Stimulated activated naive CD8-positive, alpha-beta T cell treated with anti-CD3 and anti-CD28 coated beads, Interleukin-15, Interleukin-2, amounts not matched to agents 100 U/mL and 50 U/mL, for 24 hours (primary cell): ENCODE measurements around the gene SLC39A9.
"Not testable (repeated sequence)": the region's sequence is repeated elsewhere in the genome, so short reads cannot be mapped to it uniquely, and the experiment has no call there.

ENCODE experiments used
- ATAC-seq: fragments of 150-1000 bp; cut with Tn5 transposase; one replicate; pipeline ENCODE4 v1.10.0; 2021
- DNase-seq: peaks from one replicate; pipeline ENCODE4 v3.0.0; 2021

Gene SLC39A9

GRCh38 chr14:69478055-69478454 is 79.6 kb downstream of the SLC39A9 start:
- DNase-seq, ATAC-seq: not testable (repeated sequence)

- ATAC-seq (no peak), DNase-seq (no peak)
Measured at GRCh38 chr14:69479696-69480095, 81.2 kb downstream of the SLC39A9 start.

GRCh38 chr14:69480136-69480535 is 81.6 kb downstream of the SLC39A9 start:
- ATAC-seq (no peak), DNase-seq (no peak)

GRCh38 chr14:69481815-69482568 is 83.5 kb downstream of the SLC39A9 start:
- DNase-seq (no peak), ATAC-seq (no peak)

GRCh38 chr14:69483765-69484443 is 85.4 kb downstream of the SLC39A9 start:
- peak; percentile 5 for DNase-seq
- no peak for ATAC-seq

- ATAC-seq, result no peak
- peak; percentile 8 for DNase-seq
Measured at GRCh38 chr14:69484444-69485314, 86.2 kb downstream of the SLC39A9 start, which contains the start of gene PLEKHD1. Gene PLEKHD1 (plus strand): TSS chr14:69484728. CDS start chr14:69484966, 238 bp downstream.

GRCh38 chr14:69485315-69485660 is 86.8 kb downstream of the SLC39A9 start:
- ATAC-seq, result no peak

GRCh38 chr14:69485701-69486100 is 87.2 kb downstream of the SLC39A9 start:
- ATAC-seq (no peak), DNase-seq (no peak)

More at GRCh38 chr14:69485315-69485660, 86.8 kb downstream of the SLC39A9 start:
- no peak for DNase-seq

- ATAC-seq (no peak), DNase-seq (no peak)
Measured at GRCh38 chr14:69487226-69487625, 88.7 kb downstream of the SLC39A9 start.

- ATAC-seq (no peak), DNase-seq (no peak)
Measured at GRCh38 chr14:69487771-69488170, 89.3 kb downstream of the SLC39A9 start.

GRCh38 chr14:69489495-69489894 is 91.0 kb downstream of the SLC39A9 start:
- ATAC-seq, result no peak
- no peak for DNase-seq

- no peak for DNase-seq
- no peak for ATAC-seq
Measured at GRCh38 chr14:69490219-69490918, 91.9 kb downstream of the SLC39A9 start.

GRCh38 chr14:69491193-69491592 is 92.7 kb downstream of the SLC39A9 start:
- no peak for ATAC-seq
- DNase-seq, result no peak

- ATAC-seq, result no peak
- no peak for DNase-seq
Measured at GRCh38 chr14:69493038-69493437, 94.5 kb downstream of the SLC39A9 start.

GRCh38 chr14:69493791-69494190 is 95.3 kb downstream of the SLC39A9 start:
- DNase-seq, result no peak
- ATAC-seq, result no peak

- no peak for ATAC-seq
- no peak for DNase-seq
Measured at GRCh38 chr14:69495341-69495921, 96.9 kb downstream of the SLC39A9 start.

GRCh38 chr14:69497866-69498265 is 99.4 kb downstream of the SLC39A9 start:
- not testable (repeated sequence) for DNase-seq, ATAC-seq

- ATAC-seq, DNase-seq: not testable (repeated sequence)
Measured at GRCh38 chr14:69498286-69498685, 99.8 kb downstream of the SLC39A9 start.

- no peak for DNase-seq
- ATAC-seq, result no peak
Measured at GRCh38 chr14:69499436-69499835, 100.9 kb downstream of the SLC39A9 start.

GRCh38 chr14:69500096-69500495 is 101.6 kb downstream of the SLC39A9 start:
- no peak for ATAC-seq
- no peak for DNase-seq

GRCh38 chr14:69500736-69501135 is 102.2 kb downstream of the SLC39A9 start:
- no peak for DNase-seq
- no peak for ATAC-seq

GRCh38 chr14:69501423-69501838 is 102.9 kb downstream of the SLC39A9 start:
- no peak for ATAC-seq

More at GRCh38 chr14:69501423-69501838, 102.9 kb downstream of the SLC39A9 start:
- no peak for DNase-seq
